Activated T-helper 2 cell treated with anti-CD3 and anti-CD28 coated beads, Interferon-gamma antibody, Interleukin-2, Interleukin-4, amounts not matched to agents 10 μg/mL and 5 μg/mL and 100 μg/mL, durations not matched to agents 14 hours and 24 hours and 36 hours (primary cell): ENCODE results near the gene WWOX. TPM values are rescaled to one million over a fixed set of nuclear protein-coding genes. Genes with fewer than 3 reads are reported as not detected.

ENCODE experiments used
- DNase-seq: peaks from one replicate; pipeline ENCODE4 v3.0.0; 2021; ENCODE audit warnings: low spot score
- H3K27ac Mint-ChIP-seq: one replicate; pipeline ENCODE4 v1.8.0; 2021; ENCODE audit warnings: mixed read lengths
- H3K27me3 Mint-ChIP-seq: one replicate; pipeline ENCODE4 v1.8.0; 2021; ENCODE audit warnings: low read depth, mixed read lengths
- H3K36me3 Mint-ChIP-seq: one replicate; pipeline ENCODE4 v1.8.0; 2021; ENCODE audit warnings: low read depth, mixed read lengths
- H3K4me1 Mint-ChIP-seq: one replicate; pipeline ENCODE4 v1.8.0; 2021; ENCODE audit warnings: low read depth, mixed read lengths
- H3K4me3 Mint-ChIP-seq: one replicate; pipeline ENCODE4 v1.8.0; 2021; ENCODE audit warnings: low read depth, mild to moderate bottlenecking, moderate library complexity, mixed read lengths
- H3K9me3 Mint-ChIP-seq: one replicate; pipeline ENCODE4 v1.8.0; 2021; ENCODE audit warnings: mixed read lengths
- intact Hi-C: fragments of 100-400 bp; cut with micrococcal nuclease; formaldehyde crosslinking; loops from one replicate; pipeline ENCODE4 v1.15.1; 2023
- total RNA-seq: library from RNA; stranded (reverse); gene quantifications from 2 replicates; pipeline ENCODE4 v1.2.3, GENCODE V29; 2022

The WWOX gene
- total RNA-seq, 1 donor from 2014 or later = 19.0 TPM

DNA sequence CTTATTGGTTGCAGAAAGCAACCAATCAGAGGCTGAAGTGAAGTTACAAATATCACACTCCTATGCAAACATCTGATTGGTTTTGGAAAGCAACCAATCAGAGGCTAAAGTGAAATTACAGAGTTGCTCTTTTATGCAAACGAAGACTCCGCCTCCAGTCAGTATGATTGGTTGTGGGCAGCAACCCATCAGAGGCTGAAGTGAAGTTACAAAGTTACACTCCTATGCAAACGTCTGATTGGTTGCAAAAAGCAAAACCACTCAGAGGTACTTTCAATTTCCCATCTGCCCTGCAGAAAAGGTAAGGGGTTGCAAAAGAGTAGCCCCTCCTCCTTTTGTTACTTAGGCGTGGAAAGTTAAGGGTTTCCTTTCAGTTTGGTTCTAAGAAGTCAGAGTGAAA is 803.8 kb downstream of the WWOX start:
- Mint-ChIP-seq H3K27me3 (no peaks in the 10 kb centered on the region), H3K27ac (no peak overlapping the region)
- no peak for DNase-seq

GRCh38 chr16:78903843-78904242 is 804.4 kb downstream of the WWOX start:
- H3K9me3 Mint-ChIP-seq = no peaks in the 10 kb centered on the region
- no peak overlapping the region for H3K4me3 Mint-ChIP-seq
- intact Hi-C loops = loop anchor here (5.0 kb wide), 1 partner anchor 698 kb away; the partner anchor contains the start of gene MAF

More for the DNA sequence above, 803.8 kb downstream of the WWOX start:
- Mint-ChIP-seq H3K4me1 (peaks cover 25% of the 10 kb centered on the region), H3K36me3 (no peaks in the 10 kb centered on the region), H3K9me3 (no peaks in the 10 kb centered on the region), H3K4me3 (no peak overlapping the region)
- intact Hi-C loops = loop anchor here (5.0 kb wide), 1 partner anchor 699 kb away; the partner anchor contains the start of gene MAF

GRCh38 chr16:78906135-78906534 is 806.7 kb downstream of the WWOX start:
- peaks cover 13% of the 10 kb centered on the region for H3K9me3 Mint-ChIP-seq
- no peak for DNase-seq
- peaks cover 13% of the 10 kb centered on the region for H3K4me1 Mint-ChIP-seq
- peaks cover 3% of the 10 kb centered on the region for H3K36me3 Mint-ChIP-seq
- no peaks in the 10 kb centered on the region for H3K27me3 Mint-ChIP-seq
- H3K4me3 Mint-ChIP-seq = no peak overlapping the region
- no peak overlapping the region for H3K27ac Mint-ChIP-seq
- intact Hi-C loops = no loop called here

More at GRCh38 chr16:78903843-78904242, 804.4 kb downstream of the WWOX start:
- no peaks in the 10 kb centered on the region for H3K36me3 Mint-ChIP-seq
- no peak for DNase-seq
- H3K27me3 Mint-ChIP-seq = no peaks in the 10 kb centered on the region
- no peak overlapping the region for H3K27ac Mint-ChIP-seq
- H3K4me1 Mint-ChIP-seq = peaks cover 25% of the 10 kb centered on the region

DNA sequence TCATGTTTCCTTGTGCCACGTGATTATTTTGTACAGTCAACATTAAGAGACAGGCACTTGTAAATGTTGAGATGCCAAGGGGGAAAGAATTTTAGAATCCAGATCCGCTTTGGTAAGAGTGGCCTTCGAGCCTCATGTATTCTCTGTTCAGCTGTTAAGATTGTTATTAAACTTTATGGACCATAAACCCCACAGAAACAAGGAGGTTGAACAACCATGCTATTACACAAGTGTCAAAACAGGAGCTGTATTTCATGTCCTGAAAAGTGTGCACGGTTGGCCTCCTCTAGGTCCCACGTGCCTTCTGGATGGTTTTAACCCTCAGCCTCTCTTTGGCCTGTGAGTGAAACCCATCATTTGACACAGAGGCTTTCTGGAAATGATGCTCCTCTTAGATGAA is 809.8 kb downstream of the WWOX start:
- no peak overlapping the region for H3K27ac Mint-ChIP-seq
- peaks cover 1% of the 10 kb centered on the region for H3K4me1 Mint-ChIP-seq
- DNase-seq = no peak
- H3K9me3 Mint-ChIP-seq = peaks cover 16% of the 10 kb centered on the region
- H3K36me3 Mint-ChIP-seq = peaks cover 4% of the 10 kb centered on the region
- H3K4me3 Mint-ChIP-seq = no peak overlapping the region
- no peaks in the 10 kb centered on the region for H3K27me3 Mint-ChIP-seq
- intact Hi-C loops = no loop called here

DNA sequence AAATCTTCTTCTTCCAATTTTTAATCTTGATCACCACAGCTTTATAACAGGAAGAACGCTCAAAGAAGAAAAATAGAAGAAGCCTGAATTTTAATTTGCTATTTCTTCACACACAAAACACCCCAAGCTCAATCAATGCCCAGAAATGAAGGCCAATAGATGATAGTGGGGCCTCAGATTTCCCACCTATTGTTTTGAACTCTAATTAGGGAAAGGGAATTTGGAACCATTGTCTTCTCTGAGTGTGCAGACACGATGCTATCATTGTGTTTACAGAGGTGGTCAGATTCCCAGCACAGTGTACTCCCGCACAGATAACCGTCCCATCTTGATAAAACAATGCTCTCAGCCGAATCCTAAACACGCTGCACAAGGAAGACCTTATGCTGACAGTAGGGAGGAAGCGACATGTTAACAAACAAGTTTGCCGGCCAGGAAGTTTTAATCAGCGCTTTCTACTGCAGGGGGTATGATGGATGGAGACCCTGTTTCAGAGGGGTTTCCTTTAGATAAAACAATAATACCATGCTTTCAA is 816.4 kb downstream of the WWOX start:
- peaks cover 7% of the 10 kb centered on the region for H3K4me1 Mint-ChIP-seq
- H3K36me3 Mint-ChIP-seq = peaks cover 4% of the 10 kb centered on the region
- peaks cover 14% of the 10 kb centered on the region for H3K9me3 Mint-ChIP-seq
- H3K27ac Mint-ChIP-seq = no peak overlapping the region
- DNase-seq = no peak
- no peaks in the 10 kb centered on the region for H3K27me3 Mint-ChIP-seq
- no peak overlapping the region for H3K4me3 Mint-ChIP-seq
- intact Hi-C loops = no loop called here

- no peak overlapping the region for H3K4me3 Mint-ChIP-seq
- no peaks in the 10 kb centered on the region for H3K27me3 Mint-ChIP-seq
Observed at GRCh38 chr16:78916928-78917545, 817.6 kb downstream of the WWOX start.

GRCh38 chr16:78918805-78919305 is 819.4 kb downstream of the WWOX start:
- Mint-ChIP-seq H3K27ac (no peak overlapping the region), H3K9me3 (peaks cover 29% of the 10 kb centered on the region), H3K4me1 (peaks cover 7% of the 10 kb centered on the region), H3K4me3 (no peak overlapping the region), H3K27me3 (no peaks in the 10 kb centered on the region), H3K36me3 (peaks cover 11% of the 10 kb centered on the region)
- no peak for DNase-seq
- intact Hi-C loops = no loop called here

More at GRCh38 chr16:78916928-78917545, 817.6 kb downstream of the WWOX start:
- Mint-ChIP-seq H3K4me1 (peaks cover 7% of the 10 kb centered on the region), H3K9me3 (peaks cover 20% of the 10 kb centered on the region), H3K36me3 (peaks cover 7% of the 10 kb centered on the region), H3K27ac (no peak overlapping the region)
- no peak for DNase-seq
- intact Hi-C loops = no loop called here

DNA sequence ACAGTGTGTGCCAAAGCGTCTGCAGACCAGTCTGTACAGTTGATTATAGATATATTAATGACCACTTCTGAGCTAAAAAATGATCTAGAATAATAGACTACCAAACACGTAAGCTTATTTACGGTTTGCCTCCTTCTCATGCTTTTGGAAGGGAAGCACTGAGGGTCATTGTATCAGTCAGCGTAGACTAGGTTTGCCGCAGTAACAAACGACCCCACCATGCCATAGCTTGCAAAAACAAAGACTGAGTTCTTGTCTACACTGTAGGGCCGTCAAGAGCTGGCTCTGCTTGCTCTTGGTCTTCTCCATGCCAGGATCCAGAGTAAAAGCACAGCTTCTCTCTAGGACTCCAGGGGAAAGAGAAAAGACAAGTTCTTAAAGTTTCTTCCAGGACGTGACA is 820.4 kb downstream of the WWOX start:
- Mint-ChIP-seq H3K4me3 (no peak overlapping the region), H3K27ac (no peak overlapping the region), H3K36me3 (peaks cover 11% of the 10 kb centered on the region), H3K4me1 (peaks cover 7% of the 10 kb centered on the region), H3K27me3 (no peaks in the 10 kb centered on the region), H3K9me3 (peaks cover 35% of the 10 kb centered on the region)
- no peak for DNase-seq
- intact Hi-C loops = no loop called here

DNA sequence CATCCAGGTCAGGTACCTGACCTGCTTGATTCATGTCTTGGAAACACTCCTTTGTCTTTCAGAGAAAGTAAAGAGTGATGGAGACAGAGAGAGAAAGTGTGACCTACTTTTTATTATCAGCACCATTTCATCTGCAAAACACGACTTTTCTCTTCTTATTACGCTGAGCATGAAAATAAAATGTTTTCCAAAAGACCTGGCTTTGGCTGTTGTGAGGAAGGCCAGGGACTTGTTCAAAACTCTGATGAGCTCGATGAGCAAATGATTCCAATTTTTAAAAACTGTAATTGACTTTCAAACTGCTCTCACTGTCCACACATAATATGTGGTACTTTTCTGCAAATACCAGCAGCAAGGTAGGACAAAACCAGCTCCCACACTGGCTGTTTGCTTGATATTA is 821.2 kb downstream of the WWOX start:
- Mint-ChIP-seq H3K4me1 (peaks cover 7% of the 10 kb centered on the region), H3K4me3 (no peak overlapping the region), H3K9me3 (peaks cover 35% of the 10 kb centered on the region), H3K27me3 (no peaks in the 10 kb centered on the region), H3K36me3 (peaks cover 11% of the 10 kb centered on the region), H3K27ac (no peak overlapping the region)
- no peak for DNase-seq
- intact Hi-C loops = no loop called here

DNA sequence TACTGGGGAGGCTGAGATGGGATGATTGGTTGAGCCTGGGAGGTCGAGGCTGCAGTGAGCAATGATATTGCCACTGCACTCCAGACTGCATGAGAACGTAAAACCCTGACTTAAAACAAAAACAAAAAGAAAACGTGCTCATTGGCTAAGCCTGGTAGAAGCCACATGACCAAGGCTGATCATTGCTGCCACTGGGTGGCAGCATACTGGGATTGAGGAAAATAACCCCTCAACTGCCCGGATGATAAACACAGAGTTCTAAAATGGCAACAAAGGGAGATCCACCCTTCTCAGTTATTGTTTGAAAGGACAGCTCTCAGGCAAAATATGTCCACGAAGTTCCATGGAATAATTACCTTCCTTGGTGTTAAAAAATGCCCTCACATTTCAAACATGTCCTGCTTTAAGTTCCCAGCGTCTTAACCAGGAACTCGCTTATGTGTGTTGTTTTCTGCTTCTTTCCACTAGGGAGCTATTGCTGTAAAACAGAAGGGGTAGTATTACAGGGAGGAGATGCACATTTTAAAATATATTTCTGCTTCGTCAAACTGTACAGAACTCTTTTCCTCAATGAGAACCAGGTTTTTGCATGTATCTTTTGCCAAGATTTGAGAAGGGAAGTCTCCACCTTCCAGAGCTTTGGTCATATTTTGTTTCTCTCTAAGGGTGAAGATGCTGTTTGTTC is 825.8 kb downstream of the WWOX start:
- Mint-ChIP-seq H3K4me3 (no peak overlapping the region), H3K27ac (no peak overlapping the region), H3K4me1 (no peaks in the 10 kb centered on the region), H3K36me3 (peaks cover 11% of the 10 kb centered on the region), H3K9me3 (peaks cover 29% of the 10 kb centered on the region), H3K27me3 (no peaks in the 10 kb centered on the region)
- DNase-seq = no peak
- intact Hi-C loops = no loop called here

GRCh38 chr16:78926723-78927210 is 827.3 kb downstream of the WWOX start:
- H3K27me3 Mint-ChIP-seq = no peaks in the 10 kb centered on the region
- H3K36me3 Mint-ChIP-seq = peaks cover 4% of the 10 kb centered on the region
- H3K4me3 Mint-ChIP-seq = no peak overlapping the region
- H3K4me1 Mint-ChIP-seq = no peaks in the 10 kb centered on the region
- H3K9me3 Mint-ChIP-seq = peaks cover 17% of the 10 kb centered on the region
- DNase-seq = no peak
- intact Hi-C loops = no loop called here
- no peak overlapping the region for H3K27ac Mint-ChIP-seq

DNA sequence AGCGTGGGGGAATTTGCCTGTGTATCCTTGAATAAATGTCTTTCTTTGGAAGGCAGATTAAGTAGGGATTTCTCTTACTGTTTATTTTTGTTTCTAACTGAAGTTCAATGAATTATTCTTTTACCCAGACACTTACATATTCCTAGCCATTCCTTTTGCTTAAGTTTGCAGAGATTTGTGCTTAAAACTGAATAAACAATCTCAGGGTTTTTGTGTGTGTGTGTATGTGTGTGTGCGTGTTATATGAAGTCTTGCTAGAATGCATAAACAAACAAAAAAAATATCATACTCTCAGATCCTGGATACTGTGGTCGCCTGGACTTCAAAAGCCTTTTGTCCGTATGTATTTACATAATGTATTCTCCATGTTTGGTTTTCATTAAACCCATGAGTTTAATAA is 828.3 kb downstream of the WWOX start:
- peaks cover 13% of the 10 kb centered on the region for H3K9me3 Mint-ChIP-seq
- no peak for DNase-seq
- H3K4me3 Mint-ChIP-seq = no peak overlapping the region
- H3K27ac Mint-ChIP-seq = no peak overlapping the region
- no peaks in the 10 kb centered on the region for H3K4me1 Mint-ChIP-seq
- intact Hi-C loops = no loop called here
- peaks cover 4% of the 10 kb centered on the region for H3K36me3 Mint-ChIP-seq
- no peaks in the 10 kb centered on the region for H3K27me3 Mint-ChIP-seq

- no peak overlapping the region for H3K27ac Mint-ChIP-seq
- no peaks in the 10 kb centered on the region for H3K4me1 Mint-ChIP-seq
- H3K36me3 Mint-ChIP-seq = no peaks in the 10 kb centered on the region
- H3K4me3 Mint-ChIP-seq = no peak overlapping the region
- H3K9me3 Mint-ChIP-seq = no peaks in the 10 kb centered on the region
- no peaks in the 10 kb centered on the region for H3K27me3 Mint-ChIP-seq
- DNase-seq = no peak
- intact Hi-C loops = no loop called here
Observed at GRCh38 chr16:78929841-78930240, 830.4 kb downstream of the WWOX start.
